Trophoblast cell (in vitro differentiated cells and primary cell): ENCODE data around the gene SFXN3.
"Not testable (repeated sequence)": the region's sequence is repeated elsewhere in the genome, so short reads cannot be mapped to it uniquely, and the experiment has no call there.

Experiments
- DNase-seq, 2 donors: peaks; one replicate each; pipeline ENCODE4 v3.0.0-alpha.2; 2016
- H2AFZ ChIP-seq: 2 replicates; pipeline ENCODE4 v1.6.1; 2013; ENCODE audit warnings: low read length, moderate library complexity, mild to moderate bottlenecking; ENCODE audit not compliant: insufficient read depth, poor library complexity
- H2AK5ac ChIP-seq: 2 replicates; pipeline ENCODE4 v1.6.1; 2013; ENCODE audit warnings: mild to moderate bottlenecking, low read length
- H2BK120ac ChIP-seq: 2 replicates; pipeline ENCODE4 v1.6.1; 2013; ENCODE audit warnings: low read length, mild to moderate bottlenecking, moderate library complexity; ENCODE audit not compliant: insufficient read depth, poor library complexity
- H2BK12ac ChIP-seq: 2 replicates; pipeline ENCODE4 v1.6.1; 2013; ENCODE audit warnings: mild to moderate bottlenecking, low read length, moderate library complexity
- H2BK5ac ChIP-seq: 2 replicates; pipeline ENCODE4 v1.6.1; 2013; ENCODE audit warnings: low read length, low read depth, moderate library complexity, mild to moderate bottlenecking; ENCODE audit not compliant: poor library complexity
- H3K14ac ChIP-seq: 2 replicates; pipeline ENCODE4 v1.6.1; 2013; ENCODE audit warnings: mild to moderate bottlenecking, low read length
- H3K18ac ChIP-seq: 2 replicates; pipeline ENCODE4 v1.6.1; 2013; ENCODE audit warnings: mild to moderate bottlenecking, low read length
- H3K23ac ChIP-seq: 2 replicates; pipeline ENCODE4 v1.6.1; 2013; ENCODE audit warnings: low read length
- H3K27ac ChIP-seq: 2 replicates; pipeline ENCODE4 v1.5.1; 2013; ENCODE audit warnings: low read depth, mild to moderate bottlenecking, inconsistent platforms, low read length, moderate library complexity
- H3K27me3 ChIP-seq: 2 replicates; pipeline ENCODE4 v1.6.1; 2013; ENCODE audit warnings: inconsistent platforms, mild to moderate bottlenecking, low read length, moderate library complexity; ENCODE audit not compliant: insufficient read depth
- H3K36me3 ChIP-seq, 2 experiments: 1 replicate in 1 of 2; 2 replicates in 1 of 2; pipeline ENCODE4 v1.6.1; 2013; ENCODE audit warnings: low read length in 2 of 2, mild to moderate bottlenecking in 2 of 2, moderate library complexity in 1 of 2; ENCODE audit not compliant: insufficient read depth in 2 of 2, control insufficient read depth in 1 of 2
- H3K4ac ChIP-seq: 2 replicates; pipeline ENCODE4 v1.6.1; 2013; ENCODE audit warnings: low read depth, mild to moderate bottlenecking, low read length, moderate library complexity
- H3K4me1 ChIP-seq, 2 experiments: 1 replicate in 1 of 2; 2 replicates in 1 of 2; pipeline ENCODE4 v1.6.1; 2013; ENCODE audit warnings: low read length in 2 of 2, mild to moderate bottlenecking in 2 of 2, moderate library complexity in 1 of 2; ENCODE audit not compliant: insufficient read depth in 2 of 2, control insufficient read depth in 1 of 2
- H3K4me2 ChIP-seq: 2 replicates; pipeline ENCODE4 v1.6.1; 2013; ENCODE audit warnings: inconsistent platforms, mild to moderate bottlenecking, low read length, moderate library complexity
- H3K4me3 ChIP-seq: 2 replicates; pipeline ENCODE4 v1.5.1; 2013; ENCODE audit warnings: mild to moderate bottlenecking, low read depth, low read length, inconsistent platforms
- H3K79me1 ChIP-seq: one replicate; pipeline ENCODE4 v1.6.1; 2013; ENCODE audit warnings: low read length
- H3K79me2 ChIP-seq: 2 replicates; pipeline ENCODE4 v1.6.1; 2013; ENCODE audit warnings: low read length, mild to moderate bottlenecking; ENCODE audit not compliant: control insufficient read depth, insufficient read depth, poor library complexity
- H3K9ac ChIP-seq: 2 replicates; pipeline ENCODE4 v1.6.1; 2013; ENCODE audit warnings: mild to moderate bottlenecking, low read length
- H3K9me3 ChIP-seq: 2 replicates; pipeline ENCODE4 v1.6.1; 2013; ENCODE audit warnings: low read depth, mild to moderate bottlenecking, control low read depth, inconsistent platforms, low read length; ENCODE audit not compliant: insufficient read depth
- H4K12ac ChIP-seq: 2 replicates; pipeline ENCODE4 v1.6.1; 2013; ENCODE audit warnings: low read depth, mild to moderate bottlenecking, low read length, moderate library complexity
- H4K8ac ChIP-seq: 2 replicates; pipeline ENCODE4 v1.6.1; 2013; ENCODE audit warnings: low read depth, mild to moderate bottlenecking, low read length, moderate library complexity
- H4K91ac ChIP-seq: one replicate; pipeline ENCODE4 v1.6.1; 2013; ENCODE audit warnings: low read depth, mild to moderate bottlenecking, low read length, moderate library complexity
- WGBS: extraction: QIAGEN DNeasy Blood & Tissue Kit; methylation state at CpG from one replicate; pipeline ENCODE4 v1.1.7; 2013; ENCODE audit warnings: missing lambda C conversion rate; ENCODE audit not compliant: insufficient read length, insufficient coverage; ENCODE audit errors: extremely low coverage; 5-methylcytosine and 5-hydroxymethylcytosine counted together

Gene SFXN3

GRCh38 chr10:101031796-101032636 lies 982 bp downstream of the SFXN3 start:
- Histone ChIP-seq H3K9ac (peak overlapping the region; percentile 8), H3K79me2 (no peaks in the 10 kb centered on the region), H2AFZ (peak overlapping the region; percentile 58), H3K4me2 (peak overlapping the region; percentile 82), H3K4me3 (peak overlapping the region; percentile 47), H3K4ac (no peak overlapping the region), H2AK5ac (no peak overlapping the region), H2BK120ac (peak overlapping the region; percentile 23), H2BK12ac (peak overlapping the region; percentile 5), H3K23ac (no peak overlapping the region), H3K36me3 (peaks cover 15 to 16% of the 10 kb centered on the region in 2 experiments), H3K4me1 (peaks cover 17 to 25% of the 10 kb centered on the region in 2 experiments), H3K9me3 (no peaks in the 10 kb centered on the region), H3K14ac (peak overlapping the region; percentile 29), H4K12ac (no peak overlapping the region), H3K27ac (peak overlapping the region; percentile 66), H3K27me3 (no peaks in the 10 kb centered on the region), H3K18ac (peak overlapping the region; percentile 17), H3K79me1 (peaks cover 9% of the 10 kb centered on the region), H2BK5ac (peak overlapping the region; percentile 34), H4K8ac (peak overlapping the region; percentile 12), H4K91ac (peak overlapping the region; percentile 64)
- DNase-seq, result peak; percentile 72 to 74
- no CpG with 5 or more reads among the region's 47 CpGs for WGBS

DNA sequence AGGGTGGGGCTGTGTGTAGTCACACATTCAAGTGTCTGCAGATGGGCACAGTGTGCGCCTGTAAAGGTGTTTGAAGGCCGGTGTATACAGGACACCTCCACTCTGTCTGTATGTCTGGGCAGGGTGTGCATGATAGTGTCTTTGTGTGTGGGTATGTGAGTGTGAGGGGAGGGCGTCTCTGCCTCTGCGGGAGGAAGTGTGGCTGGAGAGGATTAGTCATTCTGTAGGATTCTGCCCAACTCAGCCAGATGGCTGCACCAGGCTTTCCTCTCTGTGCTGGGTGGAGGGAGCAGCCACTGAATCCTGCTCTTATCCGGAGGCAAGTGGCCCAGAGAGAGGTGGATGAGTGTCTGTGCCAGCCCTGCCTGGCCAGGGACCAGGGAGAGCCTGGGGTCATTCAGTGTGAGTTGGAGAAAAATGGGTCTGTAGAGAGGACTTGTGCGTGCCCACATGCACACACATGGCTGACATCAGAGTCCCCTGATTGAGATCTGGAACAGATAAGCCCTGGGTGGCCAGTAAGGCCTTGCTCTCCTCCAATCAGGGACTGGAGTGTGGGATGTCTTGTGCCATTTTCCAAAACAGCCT lies 1.7 kb downstream of the SFXN3 start:
- Histone ChIP-seq H3K4me3 (peak overlapping the region; percentile 47), H2AK5ac (no peak overlapping the region), H3K4ac (no peak overlapping the region), H3K18ac (peak overlapping the region; percentile 17), H3K4me1 (peaks cover 17 to 22% of the 10 kb centered on the region in 2 experiments), H3K79me1 (peaks cover 9% of the 10 kb centered on the region), H4K91ac (peak overlapping the region; percentile 64), H4K8ac (peak overlapping the region; percentile 3), H2AFZ (no peak overlapping the region), H3K9ac (no peak overlapping the region), H3K9me3 (no peaks in the 10 kb centered on the region), H2BK12ac (no peak overlapping the region), H3K23ac (no peak overlapping the region), H2BK5ac (peak overlapping the region; percentile 34), H3K27me3 (no peaks in the 10 kb centered on the region), H3K4me2 (peak overlapping the region; percentile 82), H3K79me2 (no peaks in the 10 kb centered on the region), H2BK120ac (peak overlapping the region; percentile 23), H3K36me3 (peaks cover 21 to 23% of the 10 kb centered on the region in 2 experiments), H3K14ac (no peak overlapping the region), H4K12ac (no peak overlapping the region), H3K27ac (peak overlapping the region; percentile 66)
- no CpG with 5 or more reads among the region's 6 CpGs for WGBS
- DNase-seq, result peak; percentile 85 to 86

GRCh38 chr10:101033276-101033675 lies 2.2 kb downstream of the SFXN3 start:
- Histone ChIP-seq H3K9me3 (no peaks in the 10 kb centered on the region), H2BK12ac (no peak overlapping the region), H3K4me1 (peaks cover 17 to 22% of the 10 kb centered on the region in 2 experiments), H4K91ac (no peak overlapping the region), H4K8ac (no peak overlapping the region), H3K23ac (no peak overlapping the region), H3K4me2 (no peak overlapping the region), H3K9ac (no peak overlapping the region), H3K14ac (no peak overlapping the region), H3K36me3 (peaks cover 21 to 23% of the 10 kb centered on the region in 2 experiments), H3K27ac (no peak overlapping the region), H2BK120ac (no peak overlapping the region), H3K27me3 (no peaks in the 10 kb centered on the region), H3K4ac (no peak overlapping the region), H2BK5ac (no peak overlapping the region), H2AK5ac (no peak overlapping the region), H2AFZ (no peak overlapping the region), H3K4me3 (no peak overlapping the region), H3K18ac (no peak overlapping the region), H3K79me1 (peaks cover 9% of the 10 kb centered on the region), H4K12ac (no peak overlapping the region), H3K79me2 (no peaks in the 10 kb centered on the region)
- no peak for DNase-seq
- no CpG with 5 or more reads among the region's 3 CpGs for WGBS

- H3K27me3 ChIP-seq, H3K23ac ChIP-seq, H2BK12ac ChIP-seq, H2AFZ ChIP-seq, H2BK120ac ChIP-seq, H3K4me3 ChIP-seq, H4K91ac ChIP-seq, H2AK5ac ChIP-seq, H3K9ac ChIP-seq, H3K9me3 ChIP-seq, H3K4ac ChIP-seq, H3K79me2 ChIP-seq, H3K27ac ChIP-seq, H3K14ac ChIP-seq, H3K79me1 ChIP-seq, H4K12ac ChIP-seq, H3K18ac ChIP-seq, H3K4me2 ChIP-seq, H4K8ac ChIP-seq, DNase-seq, H2BK5ac ChIP-seq: not testable (repeated sequence)
- Histone ChIP-seq H3K36me3 (peaks cover 21 to 25% of the 10 kb centered on the region in 2 experiments), H3K4me1 (peaks cover 17 to 22% of the 10 kb centered on the region in 2 experiments)
- WGBS, result no CpG with 5 or more reads among the region's 4 CpGs
Observed at GRCh38 chr10:101034404-101034803, 3.4 kb downstream of the SFXN3 start.
